Measurements from ENCODE around the gene PDPK1.

The PDPK1 gene

DNA sequence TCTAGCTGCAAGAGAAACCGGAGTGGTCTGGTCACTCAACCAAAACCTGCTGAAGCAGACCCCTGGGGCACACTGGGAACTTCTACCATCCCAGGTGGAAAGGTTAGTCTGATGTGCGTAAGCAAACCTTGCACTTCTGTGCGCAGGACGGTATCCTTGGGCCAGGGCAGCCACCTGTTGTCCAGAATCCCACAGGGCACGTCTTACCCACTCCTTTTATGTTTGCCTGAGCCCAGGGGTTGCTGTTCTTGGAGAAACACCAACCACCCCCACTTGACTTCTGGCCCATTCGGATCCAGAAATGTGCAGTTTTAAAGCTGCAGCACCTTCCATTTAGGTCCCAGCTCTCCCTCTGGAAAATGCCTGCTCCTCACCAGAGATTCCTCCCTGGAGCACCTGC is 44.2 kb upstream of the PDPK1 start:
- no peak for ATAC-seq
- no peak for TF ChIP-seq ARNTL (CRISPR knock-in tag; IDR thresholded peaks at IDR 0.05; ENCODE audit: borderline replicate concordance, low read depth)

GRCh38 chr16:2494616-2495015 is 43.2 kb upstream of the PDPK1 start:
- no peak for ATAC-seq
- TF ChIP-seq ISL1 (CRISPR knock-in tag; IDR thresholded peaks at IDR 0.05) (no peak), ZFP30 (CRISPR knock-in tag; IDR thresholded peaks at IDR 0.05) (no peak), RARB (CRISPR knock-in tag; IDR thresholded peaks at IDR 0.05) (no peak), ESRRG (CRISPR knock-in tag; IDR thresholded peaks at IDR 0.05) (no peak), GLIS3 (CRISPR knock-in tag; IDR thresholded peaks at IDR 0.05) (no peak), PPARA (CRISPR knock-in tag; IDR thresholded peaks at IDR 0.05; ENCODE audit: borderline replicate concordance) (no peak), BACH2 (CRISPR knock-in tag; IDR thresholded peaks at IDR 0.05; ENCODE audit: borderline replicate concordance) (no peak), TCF4 (CRISPR knock-in tag; IDR thresholded peaks at IDR 0.05; ENCODE audit: borderline replicate concordance) (no peak), CSDC2 (CRISPR knock-in tag; IDR thresholded peaks at IDR 0.05) (no peak), ZC3H10 (CRISPR knock-in tag; IDR thresholded peaks at IDR 0.05) (no peak), OSR1 (CRISPR knock-in tag; IDR thresholded peaks at IDR 0.05) (no peak), ZNF8 (CRISPR knock-in tag; IDR thresholded peaks at IDR 0.05) (no peak), ZNF565 (CRISPR knock-in tag; conservative IDR thresholded peaks at IDR 0.05; ENCODE audit: low read depth) (no peak), ZNF70 (CRISPR knock-in tag; IDR thresholded peaks at IDR 0.05) (no peak), ZFP3 (CRISPR knock-in tag; IDR thresholded peaks at IDR 0.05) (no peak), TSHZ2 (CRISPR knock-in tag; IDR thresholded peaks at IDR 0.05) (no peak), CREB5 (CRISPR knock-in tag; IDR thresholded peaks at IDR 0.05; ENCODE audit: low read depth) (no peak), TOX (CRISPR knock-in tag; IDR thresholded peaks at IDR 0.05; ENCODE audit: borderline replicate concordance) (no peak)
- TF ChIP-seq, protein P1, sequence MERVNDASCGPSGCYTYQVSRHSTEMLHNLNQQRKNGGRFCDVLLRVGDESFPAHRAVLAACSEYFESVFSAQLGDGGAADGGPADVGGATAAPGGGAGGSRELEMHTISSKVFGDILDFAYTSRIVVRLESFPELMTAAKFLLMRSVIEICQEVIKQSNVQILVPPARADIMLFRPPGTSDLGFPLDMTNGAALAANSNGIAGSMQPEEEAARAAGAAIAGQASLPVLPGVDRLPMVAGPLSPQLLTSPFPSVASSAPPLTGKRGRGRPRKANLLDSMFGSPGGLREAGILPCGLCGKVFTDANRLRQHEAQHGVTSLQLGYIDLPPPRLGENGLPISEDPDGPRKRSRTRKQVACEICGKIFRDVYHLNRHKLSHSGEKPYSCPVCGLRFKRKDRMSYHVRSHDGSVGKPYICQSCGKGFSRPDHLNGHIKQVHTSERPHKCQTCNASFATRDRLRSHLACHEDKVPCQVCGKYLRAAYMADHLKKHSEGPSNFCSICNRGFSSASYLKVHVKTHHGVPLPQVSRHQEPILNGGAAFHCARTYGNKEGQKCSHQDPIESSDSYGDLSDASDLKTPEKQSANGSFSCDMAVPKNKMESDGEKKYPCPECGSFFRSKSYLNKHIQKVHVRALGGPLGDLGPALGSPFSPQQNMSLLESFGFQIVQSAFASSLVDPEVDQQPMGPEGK (CRISPR knock-in tag; IDR thresholded peaks at IDR 0.05; ENCODE audit: borderline replicate concordance) = no peak
- TF ChIP-seq, protein P2, sequence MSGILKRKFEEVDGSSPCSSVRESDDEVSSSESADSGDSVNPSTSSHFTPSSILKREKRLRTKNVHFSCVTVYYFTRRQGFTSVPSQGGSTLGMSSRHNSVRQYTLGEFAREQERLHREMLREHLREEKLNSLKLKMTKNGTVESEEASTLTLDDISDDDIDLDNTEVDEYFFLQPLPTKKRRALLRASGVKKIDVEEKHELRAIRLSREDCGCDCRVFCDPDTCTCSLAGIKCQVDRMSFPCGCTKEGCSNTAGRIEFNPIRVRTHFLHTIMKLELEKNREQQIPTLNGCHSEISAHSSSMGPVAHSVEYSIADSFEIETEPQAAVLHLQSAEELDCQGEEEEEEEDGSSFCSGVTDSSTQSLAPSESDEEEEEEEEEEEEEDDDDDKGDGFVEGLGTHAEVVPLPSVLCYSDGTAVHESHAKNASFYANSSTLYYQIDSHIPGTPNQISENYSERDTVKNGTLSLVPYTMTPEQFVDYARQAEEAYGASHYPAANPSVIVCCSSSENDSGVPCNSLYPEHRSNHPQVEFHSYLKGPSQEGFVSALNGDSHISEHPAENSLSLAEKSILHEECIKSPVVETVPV (CRISPR knock-in tag; IDR thresholded peaks at IDR 0.05) = no peak

- ATAC-seq = no peak
- TF ChIP-seq ZC3H10 (CRISPR knock-in tag; IDR thresholded peaks at IDR 0.05) (no peak), ARNTL (CRISPR knock-in tag; IDR thresholded peaks at IDR 0.05; ENCODE audit: borderline replicate concordance, low read depth) (no peak), ESRRG (CRISPR knock-in tag; IDR thresholded peaks at IDR 0.05) (no peak), PPARA (CRISPR knock-in tag; IDR thresholded peaks at IDR 0.05; ENCODE audit: borderline replicate concordance) (no peak), ISL1 (CRISPR knock-in tag; IDR thresholded peaks at IDR 0.05) (no peak), ZNF8 (CRISPR knock-in tag; IDR thresholded peaks at IDR 0.05) (no peak), ZNF70 (CRISPR knock-in tag; IDR thresholded peaks at IDR 0.05) (no peak), TSHZ2 (CRISPR knock-in tag; IDR thresholded peaks at IDR 0.05) (no peak), CSDC2 (CRISPR knock-in tag; IDR thresholded peaks at IDR 0.05) (no peak), BACH2 (CRISPR knock-in tag; IDR thresholded peaks at IDR 0.05; ENCODE audit: borderline replicate concordance) (no peak), SNAI2 (CRISPR knock-in tag; IDR thresholded peaks at IDR 0.05) (no peak), CREB5 (CRISPR knock-in tag; IDR thresholded peaks at IDR 0.05; ENCODE audit: low read depth) (no peak), TOX (CRISPR knock-in tag; IDR thresholded peaks at IDR 0.05; ENCODE audit: borderline replicate concordance) (no peak), GLIS3 (CRISPR knock-in tag; IDR thresholded peaks at IDR 0.05) (no peak), ZNF565 (CRISPR knock-in tag; conservative IDR thresholded peaks at IDR 0.05; ENCODE audit: low read depth) (no peak), OSR1 (CRISPR knock-in tag; IDR thresholded peaks at IDR 0.05) (no peak), RARB (CRISPR knock-in tag; IDR thresholded peaks at IDR 0.05) (no peak)
- TF ChIP-seq, protein P1 (CRISPR knock-in tag; IDR thresholded peaks at IDR 0.05; ENCODE audit: borderline replicate concordance) = no peak
Observed at GRCh38 chr16:2495041-2495440, 42.8 kb upstream of the PDPK1 start.
